ENCODE data around the gene CBL.

Gene CBL

DNA sequence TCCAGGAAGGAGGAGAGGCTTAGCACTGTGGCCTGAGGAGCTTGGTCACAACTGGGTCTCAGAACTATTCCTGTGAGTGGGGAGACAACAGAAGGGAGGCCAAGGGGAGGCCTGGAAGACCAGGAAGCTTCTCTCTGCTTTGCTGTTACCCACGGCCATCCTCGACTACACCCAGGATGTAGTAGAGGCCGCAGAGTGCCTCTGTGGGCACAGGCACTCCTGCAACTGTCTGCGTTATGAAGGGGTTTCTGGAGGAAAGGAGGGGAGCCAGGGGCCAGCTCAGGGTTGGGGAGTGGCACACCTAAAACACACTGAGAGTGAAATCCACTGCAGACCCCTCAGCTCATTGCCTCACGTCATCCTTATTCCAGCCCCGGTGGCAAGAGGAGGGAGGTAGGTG lies 144.2 kb downstream of the CBL start:
- no peak for DNase-seq

DNA sequence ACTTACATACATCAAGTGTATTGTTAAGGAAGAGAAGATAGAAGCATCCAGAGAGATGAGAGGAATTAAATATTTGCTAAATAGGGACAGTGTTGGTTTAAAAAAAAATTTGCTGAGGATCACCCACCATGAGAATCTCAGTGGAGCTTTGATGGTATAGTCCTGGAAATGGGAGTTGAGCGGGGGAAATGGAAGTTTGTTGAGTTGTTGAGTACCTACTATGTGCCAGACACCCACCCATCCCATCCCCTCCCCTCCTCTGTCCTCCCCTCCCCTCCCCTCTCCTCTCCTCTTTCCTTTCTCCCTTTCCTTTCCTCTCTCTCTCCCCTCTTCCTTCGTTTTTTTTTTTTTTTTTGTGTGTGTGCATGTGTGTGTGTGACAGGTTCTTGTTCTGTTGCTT lies 145.1 kb downstream of the CBL start:
- no peak for DNase-seq

DNA sequence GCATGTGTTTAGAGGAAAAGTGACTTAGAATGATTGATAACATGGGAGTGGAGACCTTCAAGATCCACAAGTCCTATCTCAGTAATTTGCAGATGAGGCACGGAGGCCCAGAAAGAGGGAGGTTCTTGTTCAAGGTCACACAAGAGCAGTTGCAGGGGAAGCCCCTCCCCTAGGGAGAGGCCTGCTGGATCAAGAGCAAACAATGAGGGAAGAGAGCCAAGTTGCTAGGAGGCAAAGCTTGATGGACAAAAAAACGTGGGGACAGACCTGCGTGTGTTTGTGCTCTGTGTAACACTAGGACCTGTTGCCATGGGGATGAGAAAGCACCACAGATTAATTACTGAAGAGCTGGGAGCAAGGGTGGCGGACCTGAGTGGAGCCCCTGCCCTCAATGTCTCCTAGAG lies 146.7 kb downstream of the CBL start:
- no peak for DNase-seq

DNA sequence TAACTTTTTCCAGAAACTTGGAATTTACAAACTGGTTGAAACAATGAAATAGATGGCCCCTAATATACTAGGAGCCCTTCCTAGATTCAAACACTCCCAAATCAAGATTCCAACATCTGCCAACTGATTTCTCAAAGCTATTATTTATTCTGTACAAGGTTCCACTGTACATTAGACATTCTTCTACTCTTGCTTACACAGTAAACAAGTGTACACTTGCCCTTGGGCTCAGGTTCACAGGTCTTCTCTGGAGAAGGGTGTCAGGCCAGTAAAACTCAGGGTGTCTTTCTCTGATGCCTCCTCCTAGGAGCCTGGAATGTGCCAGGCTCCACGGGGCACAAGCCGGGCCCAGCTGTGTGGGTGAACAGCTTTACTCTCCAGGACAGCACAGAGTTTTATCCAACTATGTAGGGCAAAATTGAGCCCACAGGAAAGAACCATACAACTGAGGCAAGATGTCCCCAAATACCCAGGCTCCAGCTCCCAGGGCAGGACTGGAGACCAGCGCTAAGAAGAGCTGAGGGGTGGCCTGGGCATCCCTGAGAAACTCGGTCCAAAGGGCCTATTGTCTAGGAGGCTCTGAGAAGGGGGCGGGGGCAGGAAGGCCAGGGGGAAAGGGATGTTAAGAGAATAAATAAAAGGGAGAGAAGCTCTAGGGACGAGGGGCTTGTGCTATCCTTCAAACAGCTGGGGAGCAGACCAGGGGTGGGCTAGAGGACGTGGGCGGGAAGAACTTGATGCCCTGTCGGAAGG lies 149.1 kb downstream of the CBL start:
- DNase-seq = no peak

DNA sequence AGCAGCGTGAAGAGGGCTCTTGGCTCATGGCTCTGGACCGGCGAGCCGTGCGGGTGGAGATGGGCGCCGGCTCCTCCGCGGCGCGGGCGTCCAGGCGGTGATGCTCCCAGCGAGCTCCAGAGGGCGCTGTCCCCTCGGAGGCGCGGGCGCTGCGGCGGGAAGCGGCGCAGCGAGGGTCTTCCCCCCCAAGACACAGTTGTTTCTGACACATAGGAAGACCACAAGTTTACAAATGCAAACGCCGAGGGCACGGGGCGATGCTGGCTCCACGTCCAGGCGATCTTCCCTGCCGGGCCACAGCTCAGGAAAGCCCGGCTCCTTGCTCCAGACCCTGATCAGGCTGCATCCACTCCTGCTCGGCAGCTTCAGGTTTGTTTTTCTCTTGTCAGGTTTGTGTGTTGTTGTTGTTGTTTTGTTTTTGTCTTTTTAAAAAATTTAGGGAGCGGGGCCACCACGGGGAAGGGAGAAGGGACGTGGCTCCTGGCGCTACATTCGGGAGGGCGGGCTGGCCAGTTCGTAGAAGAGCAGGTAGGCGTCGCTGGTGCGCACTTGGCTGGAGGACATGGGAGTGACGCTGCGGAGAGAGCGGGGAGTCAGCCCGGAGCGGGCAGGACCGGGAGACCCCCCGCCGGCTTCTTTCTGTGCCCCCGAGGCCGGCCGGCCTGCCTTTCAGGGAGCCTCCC lies 150.4 kb downstream of the CBL start:
- peak; percentile 40 to 48 (median 44) for DNase-seq

DNA sequence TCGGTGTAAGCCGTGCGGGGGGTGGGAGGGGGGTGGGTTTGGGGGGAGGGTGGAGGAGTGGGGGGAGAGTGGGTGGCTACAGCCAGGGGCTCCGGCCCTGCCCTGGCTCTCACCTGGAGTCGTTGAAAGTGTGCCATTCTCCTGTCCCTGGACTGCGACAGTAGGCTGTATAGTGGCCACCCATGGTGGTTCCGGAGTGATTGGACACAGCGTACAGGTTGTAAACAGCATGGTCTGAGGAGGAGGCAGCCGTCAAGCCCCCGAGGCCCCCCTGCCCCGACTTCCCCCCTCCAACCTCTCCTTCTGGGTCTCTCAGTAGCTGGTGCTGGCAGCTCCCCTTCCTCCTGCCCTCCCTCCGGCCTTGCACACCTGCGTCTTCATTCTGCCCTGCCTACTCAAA lies 150.9 kb downstream of the CBL start:
- DNase-seq = no peak

Measured in activated CD4-positive, CD25-positive, alpha-beta regulatory T cell (primary cell).